B cell (primary cell): Measurements from ENCODE around the gene PI3. TPM values are rescaled to one million over a fixed set of nuclear protein-coding genes. Genes with fewer than 3 reads are reported as not detected.

Experiments used
- ATAC-seq: fragments of 200-7000 bp; cut with Tn5 transposase; one replicate; pipeline ENCODE4 v1.10.0; 2021; ENCODE audit warnings: low read depth, mild to moderate bottlenecking, moderate number of reproducible peaks, moderate library complexity
- CTCF ChIA-PET: fragments of 350-600 bp; sonication (Branson Sonifier 250); formaldehyde crosslinking; loops from one replicate; lab custom pipeline; 2021; ENCODE audit warnings: antibody characterized with exemption, inconsistent platforms; lab: Charles Lee
- POLR2A ChIA-PET: fragments of 350-600 bp; sonication (Branson Sonifier 250); formaldehyde crosslinking; loops from one replicate; lab custom pipeline; 2021; ENCODE audit warnings: antibody characterized with exemption; lab: Charles Lee
- DNase-seq: peaks from one replicate; pipeline ENCODE4 v3.0.0; 2013
- H2AFZ ChIP-seq: 2 replicates; pipeline ENCODE4 v1.6.1; 2012; ENCODE audit warnings: mild to moderate bottlenecking, low read depth, low read length; ENCODE audit not compliant: insufficient read depth, poor library complexity, severe bottlenecking
- H3K27ac ChIP-seq, 2 donors: 1 replicate in 1 of 2; 2 replicates in 1 of 2; pipeline ENCODE4 v1.5.1; 2012 to 2013; ENCODE audit warnings: low read length in 2 of 2, mild to moderate bottlenecking in 2 of 2, moderate library complexity in 1 of 2
- H3K27me3 ChIP-seq, 4 experiments: fragments of 200-600 bp in 1 of 4; sonication (generic) in 1 of 4; replicated peaks in 1 of 4; 1 replicate in 2 of 4; 2 replicates in 2 of 4; pipeline versions ENCODE4 v1.6.1 to v1.7.0; 2013 to 2016; ENCODE audit warnings: low read length in 3 of 4, mild to moderate bottlenecking in 2 of 4, mixed read lengths in 1 of 4, moderate library complexity in 1 of 4; ENCODE audit not compliant: insufficient read depth in 4 of 4, control insufficient read depth in 3 of 4; ENCODE audit errors: control extremely low read depth in 1 of 4
- H3K36me3 ChIP-seq, 2 experiments: replicated peaks in 1 of 2; 1 replicate in 1 of 2; 2 replicates in 1 of 2; pipeline versions ENCODE4 v1.6.1 to v1.7.1; 2013; ENCODE audit warnings: low read length in 1 of 2; ENCODE audit not compliant: insufficient read depth in 2 of 2, control insufficient read depth in 1 of 2; ENCODE audit errors: control extremely low read depth in 1 of 2, extremely low read depth in 1 of 2
- H3K4me1 ChIP-seq, 2 donors: fragments of 200-600 bp in 1 of 2; sonication (generic) in 1 of 2; 1 replicate in 1 of 2; 2 replicates in 1 of 2; pipeline versions ENCODE4 v1.5.1 to v1.6.1; 2013 to 2017; ENCODE audit warnings: low read length in 2 of 2; ENCODE audit not compliant: control insufficient read depth in 2 of 2, insufficient read depth in 2 of 2
- H3K4me2 ChIP-seq: replicated peaks from 2 replicates; pipeline ENCODE3; 2012; ENCODE audit warnings: mild to moderate bottlenecking, low read depth, low read length; ENCODE audit not compliant: poor library complexity, severe bottlenecking
- H3K4me3 ChIP-seq, 5 experiments: fragments of 200-600 bp in 1 of 5; sonication (generic) in 1 of 5; 1 replicate in 3 of 5; 2 replicates in 2 of 5; pipeline versions ENCODE4 v1.5.1 to v1.7.0; 2011 to 2016; ENCODE audit warnings: low read length in 4 of 5, mild to moderate bottlenecking in 4 of 5, low read depth in 2 of 5, control low read depth in 1 of 5, moderate library complexity in 1 of 5; ENCODE audit not compliant: insufficient read depth in 1 of 5; ENCODE audit errors: control extremely low read depth in 1 of 5, extremely low read depth in 1 of 5
- H3K79me2 ChIP-seq: fragments of 200-600 bp; sonication (generic); one replicate; pipeline ENCODE4 v1.6.0; 2016; ENCODE audit warnings: low read length; ENCODE audit not compliant: control insufficient read depth, insufficient read depth
- H3K9ac ChIP-seq: fragments of 200-600 bp; sonication (generic); 2 replicates; pipeline ENCODE4 v1.6.1; 2017; ENCODE audit warnings: mild to moderate bottlenecking, low read length, moderate library complexity
- H3K9me3 ChIP-seq, 3 donors: one replicate each; pipeline versions ENCODE4 v1.6.1 to v1.7.1; 2013; ENCODE audit warnings: low read length in 2 of 3; ENCODE audit not compliant: control insufficient read depth in 2 of 3, insufficient read depth in 1 of 3; ENCODE audit errors: control extremely low read depth in 1 of 3
- H4K20me1 ChIP-seq: 2 replicates; pipeline ENCODE4 v1.6.0; 2012; ENCODE audit warnings: mild to moderate bottlenecking, low read length; ENCODE audit not compliant: insufficient read depth, control insufficient read depth, poor library complexity, severe bottlenecking
- H3K27ac Mint-ChIP-seq: one replicate; pipeline ENCODE4 v1.8.0; 2021; ENCODE audit warnings: mixed read lengths
- H3K27me3 Mint-ChIP-seq: one replicate; pipeline ENCODE4 v1.8.0; 2021; ENCODE audit warnings: mixed read lengths
- H3K4me1 Mint-ChIP-seq: one replicate; pipeline ENCODE4 v1.8.0; 2021; ENCODE audit warnings: mixed read lengths
- H3K4me3 Mint-ChIP-seq: one replicate; pipeline ENCODE4 v1.8.0; 2021; ENCODE audit warnings: mixed read lengths
- H3K9me3 Mint-ChIP-seq: one replicate; pipeline ENCODE4 v1.8.0; 2022; ENCODE audit warnings: mixed read lengths; ENCODE audit not compliant: insufficient read depth
- CTCF ChIP-seq: fragments of 200-600 bp; IDR thresholded peaks from one replicate; pipeline ENCODE4 v1.8.0; 2022; ENCODE audit warnings: antibody characterized with exemption, mild to moderate bottlenecking
- EZH2 ChIP-seq: IDR thresholded peaks from 2 replicates; pipeline ENCODE4 v1.6.1; 2012; ENCODE audit warnings: borderline replicate concordance, low read depth, mild to moderate bottlenecking, moderate library complexity, low read length; ENCODE audit not compliant: insufficient read depth, poor library complexity, severe bottlenecking
- WGBS: methylation state at CpG from one replicate; pipeline ENCODE4 v1.1.5; 2013; ENCODE audit warnings: missing lambda C conversion rate; ENCODE audit not compliant: insufficient coverage; 5-methylcytosine and 5-hydroxymethylcytosine counted together
- intact Hi-C: fragments of 100-400 bp; cut with micrococcal nuclease; formaldehyde crosslinking; loops from one replicate; pipeline ENCODE4 v1.10.0; 2022
- polyA plus RNA-seq: library from polyadenylated mRNA; depleted of rRNA; stranded (reverse); fragments of >200 nt; gene quantifications from 2 replicates; pipeline ENCODE4 v1.2.3, GENCODE V29; 2012
- total RNA-seq, 2 donors: library from RNA; stranded (reverse); fragments of 120-200 nt in 1 of 2; gene quantifications; 1 replicate in 1 of 2; 2 replicates in 1 of 2; pipeline versions ENCODE4 v1.2.3 to v1.2.4, GENCODE V29; 2013 to 2022

PI3 gene
- total and polyA plus RNA-seq, 2 donors (not counting 1 experiment from before 2014, with no cell fraction given) = 0.24 TPM; not detected in 1

- no peaks in the 10 kb centered on the region for H3K4me1 ChIP-seq
- Mint-ChIP-seq H3K4me3 (no peak overlapping the region), H3K4me1 (no peaks in the 10 kb centered on the region), H3K27me3 (peaks cover 17% of the 10 kb centered on the region), H3K27ac (no peak overlapping the region), H3K9me3 (no peaks in the 10 kb centered on the region)
- intact Hi-C loops = no loop called here
- 69% methylated on average over 1 of the region's 2 CpGs for WGBS
- no peak overlapping the region for H2AFZ ChIP-seq
- H3K27me3 ChIP-seq = peaks cover 0 to 11% (median 0%) of the 10 kb centered on the region in 4 experiments
- ATAC-seq = no peak
- no peaks in the 10 kb centered on the region for H3K9me3 ChIP-seq
- no peaks in the 10 kb centered on the region for H3K36me3 ChIP-seq
- no peak overlapping the region for H3K27ac ChIP-seq
- no peak for DNase-seq
- H3K4me3 ChIP-seq = no peak overlapping the region
- H3K79me2 ChIP-seq = no peaks in the 10 kb centered on the region
- H4K20me1 ChIP-seq = no peaks in the 10 kb centered on the region
- no peak overlapping the region for H3K4me2 ChIP-seq
- no peak overlapping the region for H3K9ac ChIP-seq
- TF ChIP-seq EZH2 (no peak), CTCF (no peak)
- ChIA-PET CTCF (no interaction called here), POLR2A (no interaction called here)
These were observed 4.5 kb downstream of the PI3 start for GRCh38 chr20:45179166-45179565.

GRCh38 chr20:45181639-45182038, 6.9 kb downstream of the PI3 start:
- DNase-seq = no peak
- intact Hi-C loops = no loop called here
- ChIA-PET POLR2A (no interaction called here), CTCF (no interaction called here)
- Histone ChIP-seq H3K4me2 (no peak overlapping the region), H4K20me1 (no peaks in the 10 kb centered on the region), H3K9me3 (no peaks in the 10 kb centered on the region), H3K4me1 (no peaks in the 10 kb centered on the region), H3K36me3 (no peaks in the 10 kb centered on the region), H3K27me3 (peaks cover 0 to 11% (median 0%) of the 10 kb centered on the region in 4 experiments), H2AFZ (no peak overlapping the region), H3K9ac (no peak overlapping the region), H3K27ac (no peak overlapping the region), H3K79me2 (no peaks in the 10 kb centered on the region), H3K4me3 (no peak overlapping the region)
- peaks cover 15% of the 10 kb centered on the region for H3K27me3 Mint-ChIP-seq
- no peak for TF ChIP-seq CTCF
- TF ChIP-seq EZH2 = no peak
- no peak overlapping the region for H3K27ac Mint-ChIP-seq
- no peaks in the 10 kb centered on the region for H3K9me3 Mint-ChIP-seq
- H3K4me3 Mint-ChIP-seq = no peak overlapping the region
- no peaks in the 10 kb centered on the region for H3K4me1 Mint-ChIP-seq
- WGBS = 90% methylated on average over 2 of the region's 2 CpGs
- no peak for ATAC-seq
